CD4-positive, alpha-beta T cell treated with Interleukin-12 subunit alpha and Interleukin-12 subunit beta, for 1 hour (primary cell): ENCODE data around the gene GGA1.
"Not testable (repeated sequence)": the region's sequence is repeated elsewhere in the genome, so short reads cannot be mapped to it uniquely, and the experiment has no call there.

ENCODE experiments used
- DNase-seq: peaks from one replicate; pipeline ENCODE4 v3.0.0-alpha.2; 2020

Gene GGA1

GRCh38 chr22:37571258-37571991 is 37.2 kb upstream of the GGA1 start:
- no peak for DNase-seq

GRCh38 chr22:37571992-37572373 is 36.7 kb upstream of the GGA1 start:
- no peak for DNase-seq

GRCh38 chr22:37575490-37576003 is 33.1 kb upstream of the GGA1 start:
- no peak for DNase-seq

DNA sequence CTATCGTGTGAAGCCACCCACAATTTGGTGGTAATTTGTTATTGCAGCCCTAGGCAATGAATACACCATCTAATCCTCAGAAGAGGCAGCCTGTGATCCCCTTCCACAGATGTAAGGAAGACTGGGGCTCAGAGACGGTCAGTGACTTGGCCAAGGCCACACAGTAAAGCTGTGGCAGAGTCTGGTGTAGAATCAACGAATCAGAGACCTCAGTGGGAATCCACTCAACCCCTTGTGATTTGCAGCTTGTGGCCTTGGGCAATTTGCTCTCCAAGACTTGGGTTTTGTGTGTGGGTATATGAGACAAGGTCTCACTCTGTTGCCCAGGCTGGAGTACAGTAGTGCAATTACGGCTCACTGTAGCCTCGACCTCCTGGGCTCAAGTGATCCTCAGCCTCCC is 30.6 kb upstream of the GGA1 start:
- no peak for DNase-seq

GRCh38 chr22:37581504-37581903 is 27.1 kb upstream of the GGA1 start:
- no peak for DNase-seq

DNA sequence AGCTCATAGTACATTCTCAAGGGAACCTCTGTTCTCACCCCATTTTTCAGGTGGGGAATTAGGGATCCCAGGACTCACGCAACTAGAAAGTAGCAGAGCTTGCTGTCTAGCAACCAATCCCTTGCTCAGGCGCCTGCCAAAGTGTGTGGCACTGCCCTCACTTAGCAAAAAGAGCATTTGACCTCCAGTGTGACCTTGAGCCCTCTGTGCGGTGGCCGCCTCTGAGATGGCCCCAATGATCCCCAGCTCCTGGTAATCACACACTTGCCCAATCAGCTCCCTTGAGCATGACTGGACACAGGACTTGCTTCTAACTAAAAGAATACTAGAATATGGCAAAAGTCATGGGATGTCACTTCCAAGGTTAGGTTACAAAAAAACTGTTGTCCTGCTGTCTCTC is 26.1 kb upstream of the GGA1 start:
- no peak for DNase-seq

- no peak for DNase-seq
These were observed 20.0 kb upstream of the GGA1 start for GRCh38 chr22:37588546-37589215.

DNA sequence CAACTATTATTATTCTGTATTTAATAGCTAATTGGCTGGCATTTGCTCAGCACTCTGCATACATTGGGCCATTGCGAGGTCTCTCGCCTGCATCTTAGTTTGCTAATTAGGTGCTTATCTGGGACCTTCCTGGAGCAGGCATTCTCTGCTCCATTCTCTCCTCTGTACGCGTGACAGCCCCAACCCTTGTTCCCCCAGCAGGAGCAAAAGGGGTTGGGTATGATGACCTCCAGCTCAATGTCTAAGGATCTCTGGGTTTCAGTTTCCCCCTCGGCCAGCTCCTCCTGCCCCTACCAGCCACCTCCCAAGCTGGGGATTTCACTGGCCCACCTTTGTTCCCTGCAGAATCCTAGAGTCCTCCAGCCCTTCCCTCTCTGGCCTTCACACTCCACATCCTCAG is 19.0 kb upstream of the GGA1 start:
- no peak for DNase-seq

DNA sequence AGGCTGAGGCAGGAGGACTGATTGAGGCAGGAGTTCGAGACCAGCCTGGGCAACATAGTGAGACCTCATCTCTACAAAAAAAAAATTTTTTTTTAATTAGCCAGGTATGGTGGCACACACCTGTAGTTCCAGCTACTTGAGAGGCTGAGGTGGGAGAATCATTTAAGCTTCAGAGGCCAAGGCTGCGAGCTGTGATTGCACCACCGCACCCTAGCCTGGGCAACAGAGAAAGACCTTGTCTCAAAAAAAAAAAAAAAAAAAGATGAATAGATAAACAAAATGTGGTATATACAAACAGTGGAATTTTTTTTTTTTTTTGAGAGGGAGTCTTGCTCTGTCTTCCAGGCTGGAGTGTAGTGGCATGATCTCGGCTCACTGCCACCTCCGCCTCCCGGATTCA is 17.6 kb upstream of the GGA1 start:
- DNase-seq, result not testable (repeated sequence)

DNA sequence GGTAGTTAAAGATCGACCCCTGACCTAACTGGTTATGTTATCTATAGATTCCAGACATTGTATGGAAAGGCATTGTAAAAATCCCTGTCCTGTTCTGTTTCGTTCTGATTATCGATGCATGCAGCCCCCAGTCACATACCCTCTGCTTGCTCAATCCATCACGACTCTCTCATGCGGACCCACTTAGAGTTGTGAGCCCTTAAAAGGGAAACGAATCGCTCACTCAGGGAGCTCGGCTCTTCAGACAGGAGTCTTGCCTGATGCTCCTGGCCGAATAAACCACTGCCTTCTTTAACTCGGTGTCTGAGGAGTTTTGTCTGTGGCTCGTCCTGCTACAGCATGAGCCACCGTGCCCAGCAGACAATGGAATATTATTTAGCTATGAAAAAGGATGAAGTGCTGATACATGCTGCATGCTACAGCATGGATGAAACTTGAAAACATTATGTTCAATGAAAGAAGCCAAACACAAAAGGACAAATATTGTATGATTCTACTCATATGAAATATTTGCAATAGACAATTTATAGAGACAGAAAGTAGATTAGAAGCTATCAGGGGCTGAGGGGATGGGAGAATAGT is 16.7 kb upstream of the GGA1 start:
- DNase-seq, result no peak

GRCh38 chr22:37594237-37594636 is 14.4 kb upstream of the GGA1 start:
- DNase-seq, result no peak

DNA sequence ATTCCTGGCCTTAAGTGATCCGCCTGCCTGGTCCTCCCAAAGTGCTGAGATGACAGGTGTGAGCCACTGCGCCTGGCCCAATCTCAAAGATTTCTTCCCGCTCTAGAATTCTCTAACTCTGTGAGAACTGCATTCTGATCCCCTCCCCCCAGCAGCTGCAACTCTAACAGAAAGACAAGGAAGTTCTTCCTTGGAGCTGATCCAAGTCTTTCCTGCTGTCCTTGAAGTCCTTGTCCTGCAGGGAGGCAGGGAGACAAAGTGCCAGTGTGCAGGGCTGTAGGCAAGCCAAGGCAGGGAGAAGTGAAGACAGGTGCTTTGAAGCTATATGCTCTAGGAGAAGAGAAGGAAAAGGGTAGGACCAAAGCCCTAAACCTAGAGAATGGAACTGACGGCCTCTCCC is 9.5 kb upstream of the GGA1 start:
- no peak for DNase-seq

DNA sequence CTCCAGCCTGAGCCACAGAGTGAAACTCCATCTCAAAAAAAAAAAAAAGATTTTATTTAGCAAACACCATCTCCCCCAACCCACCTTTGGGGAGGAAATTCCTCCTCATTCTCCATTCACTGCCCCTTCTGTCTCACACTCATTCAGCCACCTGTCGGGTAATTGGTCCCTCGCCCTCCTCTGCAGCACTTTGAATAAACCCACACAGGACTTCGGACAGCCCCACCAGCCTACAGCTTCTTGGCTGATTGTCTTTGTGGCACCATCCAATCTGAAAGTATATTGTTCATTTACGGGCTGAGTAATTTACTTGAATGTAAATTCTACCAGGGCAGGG is 7.5 kb upstream of the GGA1 start:
- no peak for DNase-seq

DNA sequence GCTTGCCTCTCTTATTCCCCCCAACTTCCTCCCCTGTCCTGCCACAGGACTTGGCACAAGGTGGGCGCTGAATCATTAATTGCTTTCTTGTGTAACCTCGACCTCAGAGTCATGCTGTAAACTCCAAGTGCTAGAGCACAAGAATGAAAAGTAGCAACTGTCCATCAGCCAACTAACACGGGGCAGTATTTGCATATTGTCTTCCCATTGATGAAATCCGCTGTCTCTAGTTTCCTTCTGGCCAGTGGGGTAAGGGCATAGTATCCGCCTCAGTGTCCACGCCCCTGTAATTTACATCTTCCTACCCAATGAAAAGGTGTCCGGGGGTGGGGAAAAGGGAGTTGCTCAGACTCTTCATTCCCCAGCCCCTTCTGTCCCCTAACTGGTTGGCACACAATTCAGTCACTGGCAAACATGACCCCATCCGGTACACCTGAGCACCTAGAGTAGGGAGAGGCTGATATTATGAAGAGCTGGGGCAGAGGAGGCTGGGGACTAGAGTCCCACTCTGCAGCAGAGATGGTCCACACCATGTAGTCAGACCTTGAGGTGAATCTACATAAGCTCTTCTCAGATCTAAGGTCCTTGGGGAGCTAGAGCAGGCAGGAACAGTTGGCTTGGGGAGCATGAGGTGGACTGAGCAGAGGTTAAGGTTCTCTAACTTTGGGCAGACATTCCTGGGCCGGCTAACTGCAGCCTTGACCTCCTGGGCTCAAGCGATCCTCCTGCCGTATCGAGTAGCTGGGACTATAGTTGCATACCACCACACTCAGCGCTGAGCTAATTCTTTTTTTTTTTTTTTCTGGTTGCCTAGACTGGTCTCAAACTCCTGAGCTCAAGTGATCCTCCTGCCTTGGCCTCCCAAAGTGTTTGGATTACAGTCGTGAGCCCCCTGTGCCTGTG is 6.8 kb upstream of the GGA1 start:
- no peak for DNase-seq

- DNase-seq, result not testable (repeated sequence)
These were observed 5.9 kb upstream of the GGA1 start for GRCh38 chr22:37602546-37603277.

GRCh38 chr22:37604074-37604473 is 4.6 kb upstream of the GGA1 start:
- no peak for DNase-seq

- peak; percentile 71 for DNase-seq
These were observed 3.8 kb upstream of the GGA1 start for GRCh38 chr22:37604875-37605274.

GRCh38 chr22:37607010-37607934 is 1.4 kb upstream of the GGA1 start:
- peak; percentile 91 for DNase-seq

- DNase-seq, result no peak
These were observed 628 bp upstream of the GGA1 start for GRCh38 chr22:37607935-37608476.

- DNase-seq, result peak; percentile 21
These were observed 862 bp downstream of the GGA1 start for GRCh38 chr22:37609240-37610152.
